H1 (cell line): ENCODE results near the gene OCLN.

Experiments
- EP300 ChIP-seq, 2 experiments: IDR thresholded peaks; 1 replicate in 1 of 2; 2 replicates in 1 of 2; pipeline ENCODE4 v1.6.1; 2011 to 2012; ENCODE audit warnings: low read depth in 2 of 2, low read length in 2 of 2, mild to moderate bottlenecking in 2 of 2, borderline replicate concordance in 1 of 2, inconsistent platforms in 1 of 2, moderate library complexity in 1 of 2
- EZH2 ChIP-seq: fragments of 200-600 bp; sonication (generic); IDR thresholded peaks from 2 replicates; pipeline ENCODE4 v1.7.1; 2012; ENCODE audit warnings: low read depth, mild to moderate bottlenecking, moderate library complexity, low read length, inconsistent platforms; ENCODE audit not compliant: severe bottlenecking
- GTF2F1 ChIP-seq: IDR thresholded peaks from 2 replicates; pipeline ENCODE4 v1.6.1; 2012; ENCODE audit warnings: low read depth, low read length, improper control_type of control experiment, borderline replicate concordance
- HDAC2 ChIP-seq, 2 experiments: fragments of 300-600 bp in 1 of 2; sonication (generic) in 1 of 2; IDR thresholded peaks; 2 replicates each; pipeline ENCODE4 v1.6.1; 2011 to 2012; ENCODE audit warnings: low read depth in 2 of 2, low read length in 2 of 2, mild to moderate bottlenecking in 2 of 2, moderate library complexity in 2 of 2, borderline replicate concordance in 1 of 2, inconsistent platforms in 1 of 2
- HDAC6 ChIP-seq: IDR thresholded peaks from one replicate; pipeline ENCODE4 v1.7.1; 2012; ENCODE audit warnings: low read depth, mild to moderate bottlenecking, inconsistent platforms, low read length, moderate library complexity
- POU5F1 ChIP-seq: IDR thresholded peaks from 2 replicates; pipeline ENCODE4 v1.6.1; 2011; ENCODE audit warnings: low read depth, mild to moderate bottlenecking, low read length, moderate library complexity
- TAF7 ChIP-seq: optimal IDR thresholded peaks from 2 replicates; pipeline ENCODE3; 2011; ENCODE audit warnings: low read depth, mild to moderate bottlenecking, inconsistent platforms, low read length, moderate library complexity, borderline replicate concordance
- TF ChIP-seq, protein P1 (sequence below), 3 experiments: IDR thresholded peaks; 1 replicate in 2 of 3; 2 replicates in 1 of 3; pipeline versions ENCODE4 v1.5.1 to v1.6.1; 2011; ENCODE audit warnings: low read length in 3 of 3, mild to moderate bottlenecking in 3 of 3, inconsistent platforms in 2 of 3, low read depth in 1 of 3, moderate library complexity in 1 of 3; ENCODE audit not compliant: insufficient read depth in 1 of 3; ENCODE audit errors: control extremely low read depth in 1 of 3

DNA sequence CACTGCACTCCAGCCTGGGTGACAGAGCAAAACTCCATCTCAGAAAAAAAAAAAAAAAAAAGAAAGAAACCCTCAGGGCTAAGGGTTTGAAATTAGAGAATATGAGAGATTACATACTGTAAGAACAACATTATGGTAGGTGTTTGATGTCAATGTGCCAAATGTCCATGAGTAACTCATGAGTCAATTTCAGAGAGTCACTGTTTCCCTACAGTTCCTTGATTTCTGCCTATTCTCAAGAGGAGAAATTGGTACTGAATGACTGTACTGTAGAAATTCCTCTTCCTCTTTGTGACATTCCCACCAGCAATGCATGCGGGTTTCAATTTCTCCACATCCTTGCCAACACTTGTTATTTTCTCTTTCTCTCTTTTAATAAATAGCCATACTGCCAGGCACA lies 42.5 kb upstream of the OCLN start:
- TF ChIP-seq EZH2 (no peak), POU5F1 (no peak), TAF7 (no peak), HDAC2 (IDR thresholded peaks at IDR 0.05; ENCODE audit: borderline replicate concordance in 1 of 2, low read depth in 2 of 2, low read length in 2 of 2) (no peak), EP300 (IDR thresholded peaks at IDR 0.05; ENCODE audit: borderline replicate concordance in 1 of 2, low read depth in 2 of 2, low read length in 2 of 2) (no peak), GTF2F1 (no peak), HDAC6 (no peak)
- TF ChIP-seq, protein P1, sequence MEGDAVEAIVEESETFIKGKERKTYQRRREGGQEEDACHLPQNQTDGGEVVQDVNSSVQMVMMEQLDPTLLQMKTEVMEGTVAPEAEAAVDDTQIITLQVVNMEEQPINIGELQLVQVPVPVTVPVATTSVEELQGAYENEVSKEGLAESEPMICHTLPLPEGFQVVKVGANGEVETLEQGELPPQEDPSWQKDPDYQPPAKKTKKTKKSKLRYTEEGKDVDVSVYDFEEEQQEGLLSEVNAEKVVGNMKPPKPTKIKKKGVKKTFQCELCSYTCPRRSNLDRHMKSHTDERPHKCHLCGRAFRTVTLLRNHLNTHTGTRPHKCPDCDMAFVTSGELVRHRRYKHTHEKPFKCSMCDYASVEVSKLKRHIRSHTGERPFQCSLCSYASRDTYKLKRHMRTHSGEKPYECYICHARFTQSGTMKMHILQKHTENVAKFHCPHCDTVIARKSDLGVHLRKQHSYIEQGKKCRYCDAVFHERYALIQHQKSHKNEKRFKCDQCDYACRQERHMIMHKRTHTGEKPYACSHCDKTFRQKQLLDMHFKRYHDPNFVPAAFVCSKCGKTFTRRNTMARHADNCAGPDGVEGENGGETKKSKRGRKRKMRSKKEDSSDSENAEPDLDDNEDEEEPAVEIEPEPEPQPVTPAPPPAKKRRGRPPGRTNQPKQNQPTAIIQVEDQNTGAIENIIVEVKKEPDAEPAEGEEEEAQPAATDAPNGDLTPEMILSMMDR (IDR thresholded peaks at IDR 0.05; ENCODE audit: control extremely low read depth in 1 of 3, insufficient read depth in 1 of 3, low read depth in 1 of 3, low read length in 3 of 3): no peak
